ENCODE measurements around the gene ING5.

Gene ING5

GRCh38 chr2:241776336-241777169 lies 74.7 kb downstream of the ING5 start, which contains the start of gene GAL3ST2:
GAL3ST2 (plus strand) TSS chr2:241776822; CDS start chr2:241776956, 134 bp downstream.
- no peak for DNase-seq (ENCODE audit: low spot score)

GRCh38 chr2:241777170-241777685 lies 75.4 kb downstream of the ING5 start:
- DNase-seq (ENCODE audit: low spot score) = no peak

GRCh38 chr2:241777686-241778627 lies 76.1 kb downstream of the ING5 start:
- no peak for DNase-seq (ENCODE audit: low spot score)
